ENCODE data around the gene ATG10. TPM values are rescaled to one million over a fixed set of nuclear protein-coding genes. Genes with fewer than 3 reads are reported as not detected.
"Not testable (repeated sequence)": the region's sequence is repeated elsewhere in the genome, so short reads cannot be mapped to it uniquely, and the experiment has no call there.

Gene ATG10
- total RNA-seq, 2 experiments from 2014 or later = 9.5 to 11.5 TPM

GRCh38 chr5:81986126-81986525, 14.3 kb downstream of the ATG10 start:
- no peaks in the 10 kb centered on the region for H3K27me3 Mint-ChIP-seq (ENCODE audit: low read depth)
- DNase-seq (no peak), ATAC-seq (no peak)
- no peak overlapping the region for H3K4me3 Mint-ChIP-seq
- no peaks in the 10 kb centered on the region for H3K4me1 Mint-ChIP-seq (ENCODE audit: low read depth)
- POLR2A ChIA-PET = no interaction called here
- CTCF ChIA-PET = no interaction called here
- H3K27ac Mint-ChIP-seq = no peak overlapping the region
- H3K36me3 Mint-ChIP-seq (ENCODE audit: low read depth) = peaks cover 34% of the 10 kb centered on the region
- H3K9me3 Mint-ChIP-seq (ENCODE audit: insufficient read depth) = no peaks in the 10 kb centered on the region

DNA sequence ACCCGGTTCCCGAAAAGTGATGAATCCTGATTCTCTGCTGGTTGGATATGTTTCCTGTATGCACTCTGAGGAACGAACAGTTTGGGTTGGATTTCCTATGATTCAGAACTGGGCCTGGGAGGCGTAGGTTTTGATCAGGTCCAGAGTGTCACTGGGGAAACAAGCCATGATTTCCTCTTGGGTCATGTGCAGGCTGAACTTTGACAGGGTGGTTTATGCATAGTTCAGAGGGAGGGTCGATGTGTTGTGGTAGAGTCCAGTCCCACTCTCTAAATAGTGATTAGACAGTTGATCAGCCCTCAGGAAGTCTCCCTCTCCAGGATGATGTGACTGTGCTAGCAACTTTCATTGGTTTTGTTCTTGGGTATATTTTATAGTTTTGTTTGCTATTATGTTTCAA, 17.4 kb downstream of the ATG10 start:
- H3K27ac Mint-ChIP-seq = no peak overlapping the region
- CTCF ChIA-PET = no interaction called here
- POLR2A ChIA-PET = interaction anchor here (0.7 kb wide), 1 partner anchor 164 kb away, joined by 3 read pairs; no protein-coding TSS in a partner anchor
- DNase-seq (no peak), ATAC-seq (no peak)
- H3K4me1 Mint-ChIP-seq (ENCODE audit: low read depth) = no peaks in the 10 kb centered on the region
- peaks cover 27% of the 10 kb centered on the region for H3K36me3 Mint-ChIP-seq (ENCODE audit: low read depth)
- no peaks in the 10 kb centered on the region for H3K9me3 Mint-ChIP-seq (ENCODE audit: insufficient read depth)
- H3K4me3 Mint-ChIP-seq = no peak overlapping the region
- H3K27me3 Mint-ChIP-seq (ENCODE audit: low read depth) = no peaks in the 10 kb centered on the region

DNA sequence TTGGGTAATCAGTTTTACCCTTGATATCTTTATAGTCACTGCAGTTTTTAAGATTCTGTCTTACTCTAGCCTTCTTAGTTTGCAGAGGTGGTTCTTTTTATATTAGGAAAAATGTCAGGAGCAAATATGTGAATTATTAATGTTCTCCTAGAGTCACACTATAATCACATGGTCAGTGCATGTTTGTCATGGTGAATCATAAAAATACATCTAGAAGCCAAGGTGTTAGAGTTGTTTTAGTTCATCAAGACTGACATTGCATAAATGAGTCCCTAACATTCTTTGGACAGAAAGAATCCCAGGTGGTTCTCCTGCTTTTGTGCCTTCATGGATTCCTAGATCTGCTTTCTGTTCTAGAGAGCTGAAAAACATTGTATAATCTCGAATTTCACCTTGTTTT, 22.9 kb downstream of the ATG10 start:
- DNase-seq (no peak), ATAC-seq (no peak)
- no peak overlapping the region for H3K27ac Mint-ChIP-seq
- ChIA-PET POLR2A (no interaction called here), CTCF (no interaction called here)
- no peaks in the 10 kb centered on the region for H3K4me1 Mint-ChIP-seq (ENCODE audit: low read depth)
- H3K4me3 Mint-ChIP-seq = no peak overlapping the region
- peaks cover 52% of the 10 kb centered on the region for H3K36me3 Mint-ChIP-seq (ENCODE audit: low read depth)
- no peaks in the 10 kb centered on the region for H3K27me3 Mint-ChIP-seq (ENCODE audit: low read depth)
- H3K9me3 Mint-ChIP-seq (ENCODE audit: insufficient read depth) = peaks cover 14% of the 10 kb centered on the region

GRCh38 chr5:81995407-81995806, 23.6 kb downstream of the ATG10 start:
- ChIA-PET POLR2A (no interaction called here), CTCF (no interaction called here)
- H3K36me3 Mint-ChIP-seq (ENCODE audit: low read depth) = peaks cover 58% of the 10 kb centered on the region

DNA sequence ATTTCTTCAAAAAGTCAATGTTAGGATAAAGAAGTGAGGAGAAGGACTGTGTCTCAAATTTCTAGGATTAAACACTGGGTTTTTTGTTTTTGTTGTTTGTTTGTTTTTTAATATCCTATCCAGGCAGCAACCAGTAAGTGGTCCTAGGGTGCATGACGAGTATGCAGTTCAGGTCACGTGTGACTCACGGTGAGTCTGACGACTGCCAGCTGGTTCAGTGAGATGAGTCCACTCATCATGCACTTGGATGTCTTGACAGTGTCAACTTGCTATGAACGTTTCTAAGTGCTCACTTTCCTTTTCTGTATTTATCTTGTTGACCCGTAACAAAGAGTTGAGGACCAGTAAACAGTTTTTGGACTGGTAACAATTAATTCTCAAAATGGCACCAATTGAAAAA, 32.7 kb downstream of the ATG10 start:
- CTCF ChIA-PET = no interaction called here
- POLR2A ChIA-PET = no interaction called here
- Mint-ChIP-seq H3K4me3 (no peak overlapping the region), H3K4me1 (ENCODE audit: low read depth) (no peaks in the 10 kb centered on the region), H3K27ac (no peak overlapping the region), H3K36me3 (ENCODE audit: low read depth) (peaks cover 9% of the 10 kb centered on the region), H3K9me3 (ENCODE audit: insufficient read depth) (peaks cover 2% of the 10 kb centered on the region), H3K27me3 (ENCODE audit: low read depth) (no peaks in the 10 kb centered on the region)
- no peak for ATAC-seq
- DNase-seq = no peak

More at GRCh38 chr5:81995407-81995806, 23.6 kb downstream of the ATG10 start:
- peaks cover 15% of the 10 kb centered on the region for H3K9me3 Mint-ChIP-seq (ENCODE audit: insufficient read depth)
- DNase-seq (no peak), ATAC-seq (no peak)
- H3K4me1 Mint-ChIP-seq (ENCODE audit: low read depth) = no peaks in the 10 kb centered on the region
- H3K27ac Mint-ChIP-seq = no peak overlapping the region
- H3K4me3 Mint-ChIP-seq = no peak overlapping the region
- H3K27me3 Mint-ChIP-seq (ENCODE audit: low read depth) = no peaks in the 10 kb centered on the region

DNA sequence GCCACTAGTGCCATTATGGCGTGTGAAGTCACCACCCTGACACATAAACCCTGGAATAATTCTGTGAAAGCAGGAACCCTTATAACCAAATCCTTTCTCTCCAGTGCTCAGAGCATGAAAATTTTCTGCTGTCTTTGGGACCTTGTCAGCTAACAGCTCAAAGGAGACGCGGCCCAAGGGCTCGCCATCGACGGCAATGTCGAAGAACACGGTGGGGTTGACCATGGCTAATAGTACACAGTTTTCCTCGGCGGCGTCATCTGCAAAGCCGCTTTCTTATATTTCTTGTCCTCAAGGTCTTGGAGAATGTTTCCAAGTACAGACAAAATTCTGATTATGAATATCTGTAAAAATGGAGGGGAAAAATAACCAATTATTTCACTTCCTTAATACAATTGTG, 38.0 kb downstream of the ATG10 start:
- H3K27me3 Mint-ChIP-seq (ENCODE audit: low read depth); H3K27ac Mint-ChIP-seq; CTCF ChIA-PET; POLR2A ChIA-PET; ATAC-seq; DNase-seq; H3K9me3 Mint-ChIP-seq (ENCODE audit: insufficient read depth); H3K4me1 Mint-ChIP-seq (ENCODE audit: low read depth); H3K4me3 Mint-ChIP-seq: not testable (repeated sequence)
- H3K36me3 Mint-ChIP-seq (ENCODE audit: low read depth) = peaks cover 15% of the 10 kb centered on the region

- Mint-ChIP-seq H3K4me3 (no peak overlapping the region), H3K36me3 (ENCODE audit: low read depth) (peaks cover 21% of the 10 kb centered on the region), H3K9me3 (ENCODE audit: insufficient read depth) (no peaks in the 10 kb centered on the region), H3K27ac (no peak overlapping the region), H3K27me3 (ENCODE audit: low read depth) (no peaks in the 10 kb centered on the region), H3K4me1 (ENCODE audit: low read depth) (no peaks in the 10 kb centered on the region)
- ChIA-PET POLR2A (no interaction called here), CTCF (no interaction called here)
- DNase-seq (no peak), ATAC-seq (no peak)
Measured at GRCh38 chr5:82010696-82011095, 38.9 kb downstream of the ATG10 start.

DNA sequence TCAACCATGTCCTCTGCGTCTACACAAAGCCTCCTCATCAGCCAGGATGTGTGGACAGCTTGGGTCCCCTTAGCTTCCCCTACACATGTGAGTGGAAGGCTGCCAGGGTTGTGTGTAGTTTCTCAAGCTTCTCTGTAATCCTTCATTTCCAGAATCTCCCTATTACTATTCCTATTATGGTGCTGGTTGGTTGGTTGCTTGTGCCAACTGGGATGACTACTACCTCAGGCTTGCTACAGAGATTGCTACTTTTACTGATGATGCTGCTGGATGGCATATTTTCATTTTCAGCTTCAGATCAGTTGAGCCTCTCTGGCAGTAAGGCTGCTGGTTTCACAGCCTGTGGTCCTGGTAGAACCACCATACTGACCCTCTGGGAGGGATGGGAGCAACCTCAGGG, 39.9 kb downstream of the ATG10 start:
- H3K36me3 Mint-ChIP-seq (ENCODE audit: low read depth) = peaks cover 24% of the 10 kb centered on the region
- CTCF ChIA-PET = interaction anchor here (0.9 kb wide), 1 partner anchor 11 kb away, joined by 3 read pairs; no protein-coding TSS in a partner anchor
- ATAC-seq (no peak), DNase-seq (no peak)
- no peaks in the 10 kb centered on the region for H3K9me3 Mint-ChIP-seq (ENCODE audit: insufficient read depth)
- no peaks in the 10 kb centered on the region for H3K4me1 Mint-ChIP-seq (ENCODE audit: low read depth)
- no peaks in the 10 kb centered on the region for H3K27me3 Mint-ChIP-seq (ENCODE audit: low read depth)
- no peak overlapping the region for H3K27ac Mint-ChIP-seq
- H3K4me3 Mint-ChIP-seq = no peak overlapping the region
- POLR2A ChIA-PET = no interaction called here

- H3K4me3 Mint-ChIP-seq; H3K27me3 Mint-ChIP-seq (ENCODE audit: low read depth); CTCF ChIA-PET; DNase-seq; ATAC-seq; POLR2A ChIA-PET; H3K4me1 Mint-ChIP-seq (ENCODE audit: low read depth); H3K27ac Mint-ChIP-seq; H3K9me3 Mint-ChIP-seq (ENCODE audit: insufficient read depth): not testable (repeated sequence)
- H3K36me3 Mint-ChIP-seq (ENCODE audit: low read depth) = peaks cover 21% of the 10 kb centered on the region
Measured at GRCh38 chr5:82014644-82015043, 42.8 kb downstream of the ATG10 start.

DNA sequence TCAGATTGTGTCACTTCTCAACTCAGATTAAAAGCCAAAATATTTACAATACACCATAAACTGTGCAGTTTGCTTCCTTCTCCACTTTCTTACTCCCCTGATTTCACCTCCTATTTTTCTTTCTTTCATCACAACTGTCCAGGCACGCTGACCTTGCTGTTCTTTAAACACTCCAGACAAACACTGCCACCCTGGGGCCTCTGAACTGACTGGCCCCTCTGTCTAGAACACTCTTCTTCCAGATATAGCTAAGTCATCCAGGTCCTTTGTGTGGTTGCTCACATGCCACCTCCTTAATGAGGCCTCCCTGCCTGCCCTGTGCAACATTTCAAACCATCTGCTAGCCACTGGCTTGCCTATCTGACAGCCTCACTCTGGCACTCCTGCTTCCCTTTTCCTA, 46.6 kb downstream of the ATG10 start:
- H3K27me3 Mint-ChIP-seq (ENCODE audit: low read depth) = no peaks in the 10 kb centered on the region
- H3K4me3 Mint-ChIP-seq = no peak overlapping the region
- no peaks in the 10 kb centered on the region for H3K9me3 Mint-ChIP-seq (ENCODE audit: insufficient read depth)
- CTCF ChIA-PET = no interaction called here
- DNase-seq (no peak), ATAC-seq (no peak)
- H3K4me1 Mint-ChIP-seq (ENCODE audit: low read depth) = no peaks in the 10 kb centered on the region
- peaks cover 13% of the 10 kb centered on the region for H3K36me3 Mint-ChIP-seq (ENCODE audit: low read depth)
- no peak overlapping the region for H3K27ac Mint-ChIP-seq
- POLR2A ChIA-PET = no interaction called here

GRCh38 chr5:82019342-82020138, 47.7 kb downstream of the ATG10 start:
- H3K27ac Mint-ChIP-seq = no peak overlapping the region
- no peak for ATAC-seq
- no peaks in the 10 kb centered on the region for H3K27me3 Mint-ChIP-seq (ENCODE audit: low read depth)
- no peak for DNase-seq
- H3K4me3 Mint-ChIP-seq = no peak overlapping the region
- no peaks in the 10 kb centered on the region for H3K4me1 Mint-ChIP-seq (ENCODE audit: low read depth)
- H3K36me3 Mint-ChIP-seq (ENCODE audit: low read depth) = peaks cover 9% of the 10 kb centered on the region
- POLR2A ChIA-PET = no interaction called here
- no peaks in the 10 kb centered on the region for H3K9me3 Mint-ChIP-seq (ENCODE audit: insufficient read depth)
- CTCF ChIA-PET = no interaction called here

GRCh38 chr5:82022499-82022898, 50.7 kb downstream of the ATG10 start:
- ATAC-seq (no peak), DNase-seq (no peak)
- H3K36me3 Mint-ChIP-seq (ENCODE audit: low read depth) = no peaks in the 10 kb centered on the region
- H3K27me3 Mint-ChIP-seq (ENCODE audit: low read depth) = no peaks in the 10 kb centered on the region
- ChIA-PET CTCF (no interaction called here), POLR2A (no interaction called here)
- H3K4me1 Mint-ChIP-seq (ENCODE audit: low read depth) = no peaks in the 10 kb centered on the region
- no peaks in the 10 kb centered on the region for H3K9me3 Mint-ChIP-seq (ENCODE audit: insufficient read depth)
- H3K4me3 Mint-ChIP-seq = no peak overlapping the region
- no peak overlapping the region for H3K27ac Mint-ChIP-seq

DNA sequence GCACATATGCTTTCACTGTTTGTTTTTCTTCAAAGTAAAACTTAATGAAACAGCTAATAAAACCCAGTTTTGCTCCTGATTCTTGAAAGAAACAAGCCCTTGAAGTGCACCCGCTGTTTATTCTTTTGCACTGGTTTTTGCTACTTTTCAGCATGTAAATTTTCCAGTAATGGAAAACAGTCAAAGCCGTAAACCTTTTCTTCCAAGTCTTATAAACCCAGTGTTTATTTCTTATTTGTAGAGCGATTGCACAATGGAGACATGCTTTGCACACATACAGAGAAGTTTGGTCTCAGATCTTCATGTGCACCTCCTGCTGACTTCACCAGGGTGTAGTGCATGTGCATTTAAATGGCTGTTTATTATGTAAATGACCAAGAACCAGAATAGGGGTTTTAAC, 51.8 kb downstream of the ATG10 start:
- Mint-ChIP-seq H3K27me3 (ENCODE audit: low read depth) (no peaks in the 10 kb centered on the region), H3K4me3 (no peak overlapping the region), H3K27ac (no peak overlapping the region), H3K4me1 (ENCODE audit: low read depth) (no peaks in the 10 kb centered on the region), H3K36me3 (ENCODE audit: low read depth) (no peaks in the 10 kb centered on the region), H3K9me3 (ENCODE audit: insufficient read depth) (no peaks in the 10 kb centered on the region)
- POLR2A ChIA-PET = no interaction called here
- CTCF ChIA-PET = no interaction called here
- no peak for ATAC-seq
- no peak for DNase-seq
